HepG2 (cell line): ENCODE results near the gene KHK. TPM values are rescaled to one million over a fixed set of nuclear protein-coding genes. Genes with fewer than 3 reads are reported as not detected.

Experiments
- ATF1 ChIP-seq: IDR thresholded peaks from 2 replicates; pipeline ENCODE4 v1.6.1; 2016; ENCODE audit warnings: mild to moderate bottlenecking, control low read depth
- FOXA1 ChIP-seq, 2 experiments: fragments of 450-650 bp in 1 of 2; sonication (generic) in 1 of 2; formaldehyde crosslinking in 1 of 2; IDR thresholded peaks; 2 replicates each; pipeline versions ENCODE4 v1.4.0 to v1.6.1; 2016 to 2020; ENCODE audit warnings: missing genetic modification reagents in 1 of 2
- KDM4B ChIP-seq: sonication (generic); formaldehyde crosslinking; IDR thresholded peaks from 2 replicates; pipeline ENCODE4 v1.4.0; 2020; ENCODE audit warnings: missing genetic modification reagents
- KLF12 ChIP-seq: sonication (generic); formaldehyde crosslinking; IDR thresholded peaks from 2 replicates; pipeline ENCODE4 v1.4.0; 2020; ENCODE audit warnings: missing genetic modification reagents, borderline replicate concordance
- MTERF4 ChIP-seq: sonication (generic); formaldehyde crosslinking; IDR thresholded peaks from 2 replicates; pipeline ENCODE4 v1.8.0; 2023; ENCODE audit warnings: mild to moderate bottlenecking, missing genetic modification reagents
- RBAK ChIP-seq: sonication (generic); formaldehyde crosslinking; IDR thresholded peaks from 2 replicates; pipeline ENCODE4 v1.5.1; 2020; ENCODE audit warnings: mild to moderate bottlenecking, missing genetic modification reagents
- TBX3 ChIP-seq: fragments of 450-650 bp; IDR thresholded peaks from 2 replicates; pipeline ENCODE4 v1.6.1; 2017; ENCODE audit warnings: antibody characterized with exemption, mild to moderate bottlenecking, inconsistent platforms, borderline replicate concordance
- YEATS4 ChIP-seq: sonication (generic); formaldehyde crosslinking; IDR thresholded peaks from 2 replicates; pipeline ENCODE4 v1.4.0; 2020; ENCODE audit warnings: missing genetic modification reagents, borderline replicate concordance
- ZFY ChIP-seq: sonication (generic); formaldehyde crosslinking; IDR thresholded peaks from 2 replicates; pipeline ENCODE4 v1.4.0; 2020; ENCODE audit warnings: missing genetic modification reagents
- ZNF224 ChIP-seq: sonication (generic); formaldehyde crosslinking; IDR thresholded peaks from 2 replicates; pipeline ENCODE4 v1.5.0; 2020; ENCODE audit warnings: mild to moderate bottlenecking, missing genetic modification reagents
- ZNF225 ChIP-seq: sonication (generic); formaldehyde crosslinking; IDR thresholded peaks from 2 replicates; pipeline ENCODE4 v1.4.0; 2020; ENCODE audit warnings: mild to moderate bottlenecking, missing genetic modification reagents
- ZNF274 ChIP-seq: sonication (generic); formaldehyde crosslinking; IDR thresholded peaks from 2 replicates; pipeline ENCODE4 v1.5.1; 2020; ENCODE audit warnings: mild to moderate bottlenecking, missing genetic modification reagents
- ZNF451 ChIP-seq: sonication (generic); formaldehyde crosslinking; IDR thresholded peaks from 2 replicates; pipeline ENCODE4 v1.5.0; 2020; ENCODE audit warnings: mild to moderate bottlenecking, missing genetic modification reagents
- ZNF639 ChIP-seq: conservative IDR thresholded peaks from 2 replicates; pipeline ENCODE4 v1.6.1; 2018; ENCODE audit warnings: missing genetic modification reagents
- ZNF749 ChIP-seq: sonication (generic); formaldehyde crosslinking; IDR thresholded peaks from 2 replicates; pipeline ENCODE4 v1.8.0; 2022; ENCODE audit warnings: mild to moderate bottlenecking, missing genetic modification reagents, moderate library complexity, borderline replicate concordance
- ZNF772 ChIP-seq: sonication (generic); formaldehyde crosslinking; IDR thresholded peaks from 2 replicates; pipeline ENCODE4 v1.5.0; 2020; ENCODE audit warnings: mild to moderate bottlenecking, missing genetic modification reagents
- ZNF781 ChIP-seq: sonication (generic); formaldehyde crosslinking; IDR thresholded peaks from 2 replicates; pipeline ENCODE4 v1.5.1; 2020; ENCODE audit warnings: borderline replicate concordance, mild to moderate bottlenecking, missing genetic modification reagents; ENCODE audit errors: not compliant biosample characterization
- polyA plus RNA-seq, 8 experiments: library from polyadenylated mRNA; depleted of rRNA in 3 of 8; stranded (reverse) in 7 of 8; unstranded in 1 of 8; fragments of >200 nt; fragmentation: Illumina TruSeq in 4 of 8; extraction: Trizol in 4 of 8; gene quantifications; 2 replicates each; pipeline versions ENCODE4 v1.2.1 to v1.2.3, GENCODE V29; 2011 to 2016; ENCODE audit warnings: low read depth in 4 of 8, missing spikeins in 1 of 8, mixed read lengths in 1 of 8; ENCODE audit not compliant: insufficient read depth in 1 of 8
- total RNA-seq, 5 experiments: library from RNA; depleted of rRNA; stranded (reverse); fragments of >200 nt; fragmentation: Illumina TruSeq; extraction: Trizol; gene quantifications; 2 replicates each; pipeline ENCODE4 v1.2.3, GENCODE V29; 2016; ENCODE audit warnings: low read depth in 1 of 5
- TF ChIP-seq, protein P1 (sequence below): sonication (generic); formaldehyde crosslinking; IDR thresholded peaks from 2 replicates; pipeline ENCODE4 v1.4.0; 2020; ENCODE audit warnings: missing genetic modification reagents

The KHK gene
- total and polyA plus RNA-seq, 2 of the 13 experiments (the other 11 are each of a cell fraction or from before 2014, with no cell fraction given), result 40.9 to 99.2 TPM

- TF ChIP-seq ZNF451 (CRISPR knock-in tag) (no peak), RBAK (CRISPR knock-in tag) (no peak), ATF1 (CRISPR knock-in tag) (no peak), ZNF274 (CRISPR knock-in tag) (peak; percentile 31; the same call in 1 of the 2 replicates), ZNF749 (CRISPR knock-in tag) (no peak; the same call in 1 of the 2 replicates), ZNF224 (no peak), ZFY (CRISPR knock-in tag) (peak; percentile 84), FOXA1 (IDR thresholded peaks at IDR 0.05) (no peak), FOXA1 (CRISPR knock-in tag; IDR thresholded peaks at IDR 0.05) (no peak; the same call in 1 of the 2 replicates), KLF12 (peak; percentile 54), MTERF4 (CRISPR knock-in tag) (peak; percentile 92; the same call in 1 of the 2 replicates), ZNF772 (CRISPR knock-in tag) (no peak), ZNF639 (CRISPR knock-in tag) (no peak; the same call in 1 of the 2 replicates), YEATS4 (CRISPR knock-in tag) (no peak; the same call in 1 of the 2 replicates), ZNF225 (CRISPR knock-in tag) (0 out of 2 replicates have a peak, but pooled peaks have one; percentile 22), KDM4B (no peak), ZNF781 (CRISPR knock-in tag) (peak; percentile 78), TBX3 (no peak)
- TF ChIP-seq, protein P1, sequence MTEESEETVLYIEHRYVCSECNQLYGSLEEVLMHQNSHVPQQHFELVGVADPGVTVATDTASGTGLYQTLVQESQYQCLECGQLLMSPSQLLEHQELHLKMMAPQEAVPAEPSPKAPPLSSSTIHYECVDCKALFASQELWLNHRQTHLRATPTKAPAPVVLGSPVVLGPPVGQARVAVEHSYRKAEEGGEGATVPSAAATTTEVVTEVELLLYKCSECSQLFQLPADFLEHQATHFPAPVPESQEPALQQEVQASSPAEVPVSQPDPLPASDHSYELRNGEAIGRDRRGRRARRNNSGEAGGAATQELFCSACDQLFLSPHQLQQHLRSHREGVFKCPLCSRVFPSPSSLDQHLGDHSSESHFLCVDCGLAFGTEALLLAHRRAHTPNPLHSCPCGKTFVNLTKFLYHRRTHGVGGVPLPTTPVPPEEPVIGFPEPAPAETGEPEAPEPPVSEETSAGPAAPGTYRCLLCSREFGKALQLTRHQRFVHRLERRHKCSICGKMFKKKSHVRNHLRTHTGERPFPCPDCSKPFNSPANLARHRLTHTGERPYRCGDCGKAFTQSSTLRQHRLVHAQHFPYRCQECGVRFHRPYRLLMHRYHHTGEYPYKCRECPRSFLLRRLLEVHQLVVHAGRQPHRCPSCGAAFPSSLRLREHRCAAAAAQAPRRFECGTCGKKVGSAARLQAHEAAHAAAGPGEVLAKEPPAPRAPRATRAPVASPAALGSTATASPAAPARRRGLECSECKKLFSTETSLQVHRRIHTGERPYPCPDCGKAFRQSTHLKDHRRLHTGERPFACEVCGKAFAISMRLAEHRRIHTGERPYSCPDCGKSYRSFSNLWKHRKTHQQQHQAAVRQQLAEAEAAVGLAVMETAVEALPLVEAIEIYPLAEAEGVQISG (CRISPR knock-in tag), result peak; percentile 80
Measured at GRCh38 chr2:27086724-27087593, at the start of gene KHK (continued).
